ENCODE results near the gene RDH11.

Gene RDH11

GRCh38 chr14:67653651-67654280 is 41.8 kb downstream of the RDH11 start:
- H3K4me1 ChIP-seq (ENCODE audit: control insufficient read depth in 2 of 2, insufficient read depth in 2 of 2, low read length in 2 of 2), result no peaks in the 10 kb centered on the region
- no peaks in the 10 kb centered on the region for H3K27me3 ChIP-seq (ENCODE audit: control insufficient read depth in 2 of 2, insufficient read depth in 2 of 2, low read length in 2 of 2)
- no peak overlapping the region for H3K27ac ChIP-seq (ENCODE audit: low read depth in 2 of 2, low read length in 2 of 2)
- no peaks in the 10 kb centered on the region for H3K9me3 ChIP-seq (ENCODE audit: control insufficient read depth in 2 of 2, low read length in 2 of 2)
- peaks cover 73% of the 10 kb centered on the region in 2 donors for H3K36me3 ChIP-seq (ENCODE audit: control insufficient read depth in 2 of 2, insufficient read depth in 2 of 2, low read length in 2 of 2)
- H3K9ac ChIP-seq (ENCODE audit: low read depth in 1 of 2, low read length in 2 of 2), result no peak overlapping the region
- H3K4me3 ChIP-seq (ENCODE audit: low read length in 2 of 2), result no peak overlapping the region

- no peak overlapping the region for H3K27ac ChIP-seq (ENCODE audit: low read depth in 2 of 2, low read length in 2 of 2)
- no peak overlapping the region for H3K9ac ChIP-seq (ENCODE audit: low read depth in 1 of 2, low read length in 2 of 2)
- H3K36me3 ChIP-seq (ENCODE audit: control insufficient read depth in 2 of 2, insufficient read depth in 2 of 2, low read length in 2 of 2), result peaks cover 74 to 78% of the 10 kb centered on the region in 2 donors
- no peaks in the 10 kb centered on the region for H3K27me3 ChIP-seq (ENCODE audit: control insufficient read depth in 2 of 2, insufficient read depth in 2 of 2, low read length in 2 of 2)
- H3K4me1 ChIP-seq (ENCODE audit: control insufficient read depth in 2 of 2, insufficient read depth in 2 of 2, low read length in 2 of 2), result no peaks in the 10 kb centered on the region
- no peak overlapping the region for H3K4me3 ChIP-seq (ENCODE audit: low read length in 2 of 2)
- no peaks in the 10 kb centered on the region for H3K9me3 ChIP-seq (ENCODE audit: control insufficient read depth in 2 of 2, low read length in 2 of 2)
Measured at GRCh38 chr14:67652189-67652588, 43.4 kb downstream of the RDH11 start.

GRCh38 chr14:67650694-67651093 is 44.9 kb downstream of the RDH11 start:
- Histone ChIP-seq H3K27ac (ENCODE audit: low read depth in 2 of 2, low read length in 2 of 2) (no peak overlapping the region), H3K27me3 (ENCODE audit: control insufficient read depth in 2 of 2, insufficient read depth in 2 of 2, low read length in 2 of 2) (no peaks in the 10 kb centered on the region)

GRCh38 chr14:67650151-67650550 is 45.4 kb downstream of the RDH11 start:
- Histone ChIP-seq H3K4me1 (ENCODE audit: control insufficient read depth in 2 of 2, insufficient read depth in 2 of 2, low read length in 2 of 2) (no peaks in the 10 kb centered on the region), H3K36me3 (ENCODE audit: control insufficient read depth in 2 of 2, insufficient read depth in 2 of 2, low read length in 2 of 2) (peaks cover 67 to 68% of the 10 kb centered on the region in 2 donors), H3K4me3 (ENCODE audit: low read length in 2 of 2) (no peak overlapping the region), H3K27ac (ENCODE audit: low read depth in 2 of 2, low read length in 2 of 2) (no peak overlapping the region), H3K27me3 (ENCODE audit: control insufficient read depth in 2 of 2, insufficient read depth in 2 of 2, low read length in 2 of 2) (no peaks in the 10 kb centered on the region), H3K9ac (ENCODE audit: low read depth in 1 of 2, low read length in 2 of 2) (no peak overlapping the region), H3K9me3 (ENCODE audit: control insufficient read depth in 2 of 2, low read length in 2 of 2) (no peaks in the 10 kb centered on the region)

More at GRCh38 chr14:67650694-67651093, 44.9 kb downstream of the RDH11 start:
- Histone ChIP-seq H3K9me3 (ENCODE audit: control insufficient read depth in 2 of 2, low read length in 2 of 2) (no peaks in the 10 kb centered on the region), H3K4me1 (ENCODE audit: control insufficient read depth in 2 of 2, insufficient read depth in 2 of 2, low read length in 2 of 2) (no peaks in the 10 kb centered on the region), H3K9ac (ENCODE audit: low read depth in 1 of 2, low read length in 2 of 2) (no peak overlapping the region), H3K36me3 (ENCODE audit: control insufficient read depth in 2 of 2, insufficient read depth in 2 of 2, low read length in 2 of 2) (peaks cover 70 to 72% of the 10 kb centered on the region in 2 donors), H3K4me3 (ENCODE audit: low read length in 2 of 2) (no peak overlapping the region)

- no peak overlapping the region for H3K9ac ChIP-seq (ENCODE audit: low read depth in 1 of 2, low read length in 2 of 2)
- no peak overlapping the region for H3K27ac ChIP-seq (ENCODE audit: low read depth in 2 of 2, low read length in 2 of 2)
- no peak overlapping the region for H3K4me3 ChIP-seq (ENCODE audit: low read length in 2 of 2)
- no peaks in the 10 kb centered on the region for H3K4me1 ChIP-seq (ENCODE audit: control insufficient read depth in 2 of 2, insufficient read depth in 2 of 2, low read length in 2 of 2)
- no peaks in the 10 kb centered on the region for H3K9me3 ChIP-seq (ENCODE audit: control insufficient read depth in 2 of 2, low read length in 2 of 2)
- no peaks in the 10 kb centered on the region for H3K27me3 ChIP-seq (ENCODE audit: control insufficient read depth in 2 of 2, insufficient read depth in 2 of 2, low read length in 2 of 2)
- H3K36me3 ChIP-seq (ENCODE audit: control insufficient read depth in 2 of 2, insufficient read depth in 2 of 2, low read length in 2 of 2), result peaks cover 37 to 40% of the 10 kb centered on the region in 2 donors
Measured at GRCh38 chr14:67646131-67646530, 49.4 kb downstream of the RDH11 start.

GRCh38 chr14:67645414-67645813 is 50.1 kb downstream of the RDH11 start:
- no peaks in the 10 kb centered on the region for H3K4me1 ChIP-seq (ENCODE audit: control insufficient read depth in 2 of 2, insufficient read depth in 2 of 2, low read length in 2 of 2)
- H3K27me3 ChIP-seq (ENCODE audit: control insufficient read depth in 2 of 2, insufficient read depth in 2 of 2, low read length in 2 of 2), result no peaks in the 10 kb centered on the region
- H3K4me3 ChIP-seq (ENCODE audit: low read length in 2 of 2), result no peak overlapping the region
- H3K9me3 ChIP-seq (ENCODE audit: control insufficient read depth in 2 of 2, low read length in 2 of 2), result no peaks in the 10 kb centered on the region
- H3K36me3 ChIP-seq (ENCODE audit: control insufficient read depth in 2 of 2, insufficient read depth in 2 of 2, low read length in 2 of 2), result peaks cover 29 to 33% of the 10 kb centered on the region in 2 donors
- H3K9ac ChIP-seq (ENCODE audit: low read depth in 1 of 2, low read length in 2 of 2), result no peak overlapping the region
- H3K27ac ChIP-seq (ENCODE audit: low read depth in 2 of 2, low read length in 2 of 2), result no peak overlapping the region

GRCh38 chr14:67644428-67644827 is 51.1 kb downstream of the RDH11 start:
- Histone ChIP-seq H3K4me3 (ENCODE audit: low read length in 2 of 2) (no peak overlapping the region), H3K9ac (ENCODE audit: low read depth in 1 of 2, low read length in 2 of 2) (no peak overlapping the region), H3K27me3 (ENCODE audit: control insufficient read depth in 2 of 2, insufficient read depth in 2 of 2, low read length in 2 of 2) (no peaks in the 10 kb centered on the region), H3K9me3 (ENCODE audit: control insufficient read depth in 2 of 2, low read length in 2 of 2) (no peaks in the 10 kb centered on the region), H3K4me1 (ENCODE audit: control insufficient read depth in 2 of 2, insufficient read depth in 2 of 2, low read length in 2 of 2) (no peaks in the 10 kb centered on the region), H3K36me3 (ENCODE audit: control insufficient read depth in 2 of 2, insufficient read depth in 2 of 2, low read length in 2 of 2) (peaks cover 21 to 23% of the 10 kb centered on the region in 2 donors), H3K27ac (ENCODE audit: low read depth in 2 of 2, low read length in 2 of 2) (no peak overlapping the region)

- no peak overlapping the region for H3K27ac ChIP-seq (ENCODE audit: low read depth in 2 of 2, low read length in 2 of 2)
- no peaks in the 10 kb centered on the region for H3K9me3 ChIP-seq (ENCODE audit: control insufficient read depth in 2 of 2, low read length in 2 of 2)
- H3K9ac ChIP-seq (ENCODE audit: low read depth in 1 of 2, low read length in 2 of 2), result no peak overlapping the region
- no peaks in the 10 kb centered on the region for H3K27me3 ChIP-seq (ENCODE audit: control insufficient read depth in 2 of 2, insufficient read depth in 2 of 2, low read length in 2 of 2)
- H3K4me3 ChIP-seq (ENCODE audit: low read length in 2 of 2), result no peak overlapping the region
- H3K36me3 ChIP-seq (ENCODE audit: control insufficient read depth in 2 of 2, insufficient read depth in 2 of 2, low read length in 2 of 2), result peaks cover 14 to 16% of the 10 kb centered on the region in 2 donors
- H3K4me1 ChIP-seq (ENCODE audit: control insufficient read depth in 2 of 2, insufficient read depth in 2 of 2, low read length in 2 of 2), result no peaks in the 10 kb centered on the region
Measured at GRCh38 chr14:67643713-67644112, 51.9 kb downstream of the RDH11 start.

- no peaks in the 10 kb centered on the region for H3K27me3 ChIP-seq (ENCODE audit: control insufficient read depth in 2 of 2, insufficient read depth in 2 of 2, low read length in 2 of 2)
- peaks cover 8 to 10% of the 10 kb centered on the region in 2 donors for H3K36me3 ChIP-seq (ENCODE audit: control insufficient read depth in 2 of 2, insufficient read depth in 2 of 2, low read length in 2 of 2)
- no peak overlapping the region for H3K27ac ChIP-seq (ENCODE audit: low read depth in 2 of 2, low read length in 2 of 2)
Measured at GRCh38 chr14:67641902-67642749, 53.4 kb downstream of the RDH11 start.

GRCh38 chr14:67641480-67641879 is 54.1 kb downstream of the RDH11 start:
- peaks cover 6 to 7% of the 10 kb centered on the region in 2 donors for H3K36me3 ChIP-seq (ENCODE audit: control insufficient read depth in 2 of 2, insufficient read depth in 2 of 2, low read length in 2 of 2)
- no peaks in the 10 kb centered on the region for H3K9me3 ChIP-seq (ENCODE audit: control insufficient read depth in 2 of 2, low read length in 2 of 2)

More at GRCh38 chr14:67641902-67642749, 53.4 kb downstream of the RDH11 start:
- Histone ChIP-seq H3K9ac (ENCODE audit: low read depth in 1 of 2, low read length in 2 of 2) (no peak overlapping the region), H3K4me1 (ENCODE audit: control insufficient read depth in 2 of 2, insufficient read depth in 2 of 2, low read length in 2 of 2) (no peaks in the 10 kb centered on the region), H3K4me3 (ENCODE audit: low read length in 2 of 2) (no peak overlapping the region), H3K9me3 (ENCODE audit: control insufficient read depth in 2 of 2, low read length in 2 of 2) (no peaks in the 10 kb centered on the region)

More at GRCh38 chr14:67641480-67641879, 54.1 kb downstream of the RDH11 start:
- no peak overlapping the region for H3K27ac ChIP-seq (ENCODE audit: low read depth in 2 of 2, low read length in 2 of 2)
- no peaks in the 10 kb centered on the region for H3K27me3 ChIP-seq (ENCODE audit: control insufficient read depth in 2 of 2, insufficient read depth in 2 of 2, low read length in 2 of 2)
- H3K4me3 ChIP-seq (ENCODE audit: low read length in 2 of 2), result no peak overlapping the region
- H3K9ac ChIP-seq (ENCODE audit: low read depth in 1 of 2, low read length in 2 of 2), result no peak overlapping the region
- no peaks in the 10 kb centered on the region for H3K4me1 ChIP-seq (ENCODE audit: control insufficient read depth in 2 of 2, insufficient read depth in 2 of 2, low read length in 2 of 2)

All from mucosa of rectum (tissue), 2 donors.